ENCODE results near the gene PALLD.
A peak's percentile ranks its signal among the peaks of the same experiment; 100 is the strongest.
"Not testable (repeated sequence)": the region's sequence is repeated elsewhere in the genome, so short reads cannot be mapped to it uniquely, and the experiment has no call there.

The PALLD gene

DNA sequence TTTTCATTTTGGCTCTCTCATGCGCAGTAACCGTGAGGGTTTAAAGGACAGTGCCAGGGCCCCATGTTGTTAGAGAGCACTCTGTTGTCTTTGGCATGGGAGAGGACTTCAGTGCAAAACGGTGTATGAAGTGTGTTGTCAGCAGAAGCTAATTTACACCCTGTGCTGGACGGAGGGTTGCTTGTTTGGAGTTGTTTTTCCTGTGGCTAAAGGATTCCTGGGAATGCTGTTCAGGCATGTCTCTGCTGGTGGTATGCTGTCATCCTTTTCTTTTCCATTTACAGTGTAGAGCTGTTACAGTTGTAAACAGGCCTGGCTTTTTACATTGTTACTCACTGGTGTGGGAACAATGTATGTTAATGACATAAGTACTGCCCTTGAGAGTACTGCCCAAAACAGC, 306.9 kb downstream of the PALLD start:
- DNase-seq: no peak

DNA sequence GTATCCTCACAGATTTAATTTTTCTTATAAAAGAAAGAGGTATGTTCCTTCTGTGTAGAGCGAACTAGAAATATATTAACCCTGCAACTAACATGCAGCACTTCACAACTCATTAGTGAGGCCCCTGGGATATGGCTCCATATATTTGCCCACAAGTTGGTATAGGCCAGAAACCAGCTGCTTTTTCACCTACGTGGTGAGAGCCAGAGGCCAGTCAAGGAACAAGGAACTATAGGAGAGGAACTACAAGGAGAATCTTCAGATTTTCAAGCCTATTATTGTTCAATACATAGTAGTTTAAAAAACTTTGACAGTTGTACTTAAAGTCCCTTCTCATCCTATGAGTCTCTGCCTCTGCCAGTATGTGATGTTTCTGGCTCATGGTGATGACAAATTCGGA, 307.3 kb downstream of the PALLD start:
- DNase-seq: no peak

DNA sequence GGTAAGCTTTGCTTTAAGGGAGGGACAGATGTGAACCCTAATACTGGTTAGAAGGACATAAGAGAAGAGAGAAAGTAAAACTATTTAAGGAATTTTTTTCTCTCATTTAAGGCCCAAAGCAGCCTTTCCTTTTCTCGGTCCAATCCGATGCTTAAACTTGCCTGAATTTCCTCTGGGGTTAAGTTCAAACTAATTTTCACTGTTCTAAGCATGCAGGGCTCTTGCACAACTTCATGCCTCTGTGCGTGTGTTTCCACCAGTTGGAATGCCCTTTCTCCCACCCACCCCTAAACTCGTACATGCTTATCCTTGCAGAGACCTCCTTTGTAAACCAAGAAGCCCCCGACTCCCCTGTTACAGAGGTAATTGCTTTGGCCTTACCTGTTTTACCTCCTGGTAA, 308.5 kb downstream of the PALLD start:
- DNase-seq: no peak

DNA sequence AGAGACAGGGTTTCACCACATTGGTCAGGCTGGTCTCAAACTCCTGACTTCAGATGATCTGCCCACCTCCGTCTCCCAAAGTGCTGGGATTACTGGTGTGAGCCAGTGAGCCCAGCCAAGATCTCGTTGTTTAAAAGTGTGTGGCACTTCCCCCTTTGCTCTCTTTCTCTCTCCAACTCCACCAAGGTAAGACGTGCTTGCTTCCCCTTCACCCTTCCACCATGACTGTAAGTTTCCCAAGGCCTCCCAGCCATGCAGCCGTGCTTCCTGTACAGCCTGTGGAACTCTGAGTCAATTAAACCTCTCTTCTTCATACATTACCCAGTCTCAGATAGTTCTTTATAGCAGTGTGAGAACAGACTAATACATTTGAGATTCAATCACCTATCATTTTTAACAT, 309.4 kb downstream of the PALLD start:
- DNase-seq: not testable (repeated sequence)

DNA sequence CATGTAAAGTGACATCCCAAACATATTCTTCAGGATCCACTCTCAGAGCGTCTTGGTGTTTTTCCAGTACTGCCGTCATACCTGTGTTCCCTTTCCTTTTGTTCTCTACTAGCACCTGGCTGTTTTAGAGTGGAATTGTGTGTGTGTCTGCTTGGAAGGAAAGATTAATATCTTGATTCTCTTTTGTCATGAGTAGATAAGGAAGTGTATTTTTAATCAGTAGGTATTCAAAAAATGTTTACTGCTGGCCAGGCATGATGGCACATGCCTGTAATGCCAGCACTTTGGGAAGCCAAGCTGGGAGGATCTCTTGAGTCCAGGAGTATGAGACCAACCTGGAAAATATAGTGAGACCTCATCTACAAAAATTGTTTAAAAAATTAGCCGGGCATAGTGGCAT, 314.4 kb downstream of the PALLD start:
- DNase-seq: no peak

DNA sequence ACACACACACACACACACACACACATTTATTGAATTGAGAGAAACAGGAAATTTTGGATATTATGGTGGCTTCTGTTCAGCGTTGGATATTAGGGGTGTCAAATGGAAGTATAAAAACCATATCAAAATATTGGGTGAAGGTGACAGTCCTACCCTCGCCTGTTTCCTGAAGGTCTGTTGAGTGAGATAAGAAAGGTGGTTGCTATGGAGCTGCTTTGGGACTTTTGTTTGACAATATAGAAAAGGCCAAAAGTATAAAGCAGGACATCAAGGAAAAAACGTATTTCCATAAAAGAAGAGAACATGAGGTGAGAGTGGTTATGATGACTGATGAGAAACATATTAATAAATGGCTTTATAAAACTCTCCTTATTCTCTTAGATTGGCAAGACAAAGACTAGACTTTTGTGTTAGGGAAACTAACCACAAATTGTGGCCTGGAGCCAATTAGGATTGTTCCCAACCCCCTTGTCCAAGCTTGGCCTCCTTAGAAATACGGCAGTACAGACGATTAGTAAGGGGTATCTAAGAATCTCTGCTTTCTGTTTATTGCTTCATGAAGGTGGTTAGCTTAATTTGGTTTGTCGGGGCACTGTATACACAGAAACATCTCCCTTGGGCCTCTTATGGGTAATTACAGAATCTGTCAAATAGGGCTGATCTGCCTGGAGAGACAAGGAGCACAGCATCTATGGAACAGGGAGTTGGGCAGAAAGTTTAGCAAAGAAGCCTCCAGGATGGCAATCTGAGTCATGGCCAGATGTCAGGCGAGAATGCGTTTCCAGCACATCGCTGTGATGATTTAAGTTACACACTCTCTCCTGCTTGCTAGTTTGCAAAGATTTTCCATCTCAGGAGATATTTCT, 315.2 kb downstream of the PALLD start:
- no peak for DNase-seq

DNA sequence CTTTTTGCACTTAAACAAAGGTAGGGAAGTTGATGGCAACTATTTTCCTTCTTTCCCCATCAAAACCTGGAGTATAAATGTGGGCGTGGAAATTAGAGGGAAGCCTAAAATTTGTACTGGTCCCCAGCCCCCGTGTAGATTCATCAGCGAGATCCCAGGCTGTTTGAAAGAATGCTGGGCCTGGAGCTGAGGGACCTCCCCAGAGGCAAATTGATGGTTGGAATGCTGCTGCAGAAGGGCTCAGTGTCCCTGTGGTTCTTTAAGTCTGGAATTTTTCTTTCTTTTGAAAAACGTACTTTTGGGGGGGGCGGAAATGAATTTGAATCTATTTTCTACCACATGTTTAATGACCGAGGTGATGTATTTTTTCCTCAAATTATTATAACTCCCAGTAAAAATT, 316.0 kb downstream of the PALLD start:
- no peak for DNase-seq

DNA sequence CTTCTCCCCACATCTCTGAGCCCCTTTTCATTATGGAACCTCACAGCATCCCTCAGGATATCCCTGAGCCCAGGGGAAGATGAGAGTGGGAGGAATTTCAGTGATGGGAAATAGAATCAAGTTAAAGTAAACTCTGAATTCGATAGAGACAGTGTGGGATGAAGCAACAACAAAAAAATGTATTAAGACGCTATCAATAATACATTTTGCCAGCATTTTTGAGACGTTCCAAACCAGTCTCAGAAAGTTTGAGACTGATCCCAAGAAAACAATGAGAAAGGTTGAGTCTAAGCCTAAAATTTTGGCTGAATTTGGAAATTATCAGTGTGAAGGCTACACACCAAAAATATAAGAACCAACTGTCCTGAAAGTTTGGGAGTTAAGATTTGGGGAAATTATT, 317.0 kb downstream of the PALLD start:
- no peak for DNase-seq

DNA sequence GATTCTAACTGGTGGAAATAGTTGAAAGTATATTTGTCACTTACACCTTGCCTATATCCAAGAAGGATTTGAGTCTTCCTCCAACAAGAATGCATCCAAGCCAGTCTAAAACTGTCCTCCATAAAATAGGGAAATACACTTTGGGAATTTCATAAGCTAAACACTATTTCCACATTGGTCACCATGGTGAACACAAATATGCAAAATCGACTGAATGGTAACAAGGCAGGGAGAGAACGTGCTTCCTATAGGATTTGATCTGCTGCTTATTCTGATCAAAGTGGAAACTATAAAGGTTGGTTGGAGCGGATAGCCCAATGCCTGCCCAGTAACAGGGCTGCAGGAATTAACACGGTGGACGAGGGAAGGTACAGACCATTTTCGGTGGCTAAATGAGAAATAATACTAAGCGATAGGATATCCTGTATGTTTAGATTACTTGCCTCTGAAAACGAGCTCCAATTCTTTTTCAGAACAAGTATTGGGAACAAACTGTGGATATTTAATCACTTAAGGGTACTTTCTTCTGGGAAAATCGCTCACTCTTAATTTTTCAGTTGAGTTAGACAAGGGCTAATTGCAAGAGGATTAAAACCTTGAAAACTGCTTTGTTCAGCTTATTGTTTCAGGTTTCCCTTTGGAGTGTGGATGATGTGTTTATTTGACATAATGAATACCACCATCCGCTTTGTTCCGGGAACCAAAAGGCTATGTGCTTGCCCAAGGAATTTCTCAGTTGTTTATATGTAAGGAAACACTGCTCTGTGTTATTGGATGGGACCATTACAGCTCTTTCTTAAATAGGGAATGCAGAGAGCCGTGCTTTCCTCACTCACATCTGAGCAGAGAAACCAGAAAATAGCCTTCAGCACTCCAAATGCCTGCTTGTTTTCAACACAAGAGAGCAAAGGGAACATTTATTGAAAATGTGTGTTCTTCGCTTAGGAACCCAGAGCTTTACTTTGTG, 318.8 kb downstream of the PALLD start:
- no peak for DNase-seq

DNA sequence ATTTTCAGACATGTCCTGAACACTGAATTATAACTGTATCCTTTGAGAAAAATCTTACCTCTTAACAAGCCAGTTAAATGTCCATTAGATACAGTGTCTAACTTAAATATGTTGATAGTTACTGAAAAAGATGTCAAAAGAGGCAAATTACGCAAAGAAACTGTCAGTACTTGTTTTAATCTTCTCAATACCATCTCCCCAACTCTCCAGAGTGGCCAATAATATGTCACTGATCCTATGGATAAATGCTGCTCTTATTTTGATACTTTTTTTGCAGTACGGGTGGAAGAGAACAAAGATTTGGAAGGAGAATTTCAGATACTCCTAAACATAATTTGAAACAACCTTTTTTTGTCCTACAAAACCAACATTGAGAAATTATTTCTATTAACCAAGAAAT, 320.5 kb downstream of the PALLD start:
- no peak for DNase-seq

DNA sequence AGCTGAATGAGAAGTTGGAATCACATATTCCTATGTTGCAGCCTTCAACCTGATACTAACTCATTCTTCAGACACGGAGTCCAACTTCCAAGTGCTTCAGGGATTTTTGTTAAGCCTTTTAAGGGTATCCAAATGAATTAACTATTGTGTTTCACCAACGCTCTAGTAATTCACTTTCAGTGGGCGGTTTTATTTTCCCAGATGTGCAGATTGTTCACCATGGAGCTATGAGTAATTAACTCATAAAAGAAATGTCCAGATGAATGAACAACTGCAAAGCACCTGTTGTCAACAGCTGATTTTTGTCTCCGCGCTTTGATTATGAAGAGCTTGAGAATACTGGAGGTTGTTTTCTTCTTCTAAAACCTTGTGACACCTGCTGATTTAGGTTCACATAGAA, 325.6 kb downstream of the PALLD start:
- no peak for DNase-seq

DNA sequence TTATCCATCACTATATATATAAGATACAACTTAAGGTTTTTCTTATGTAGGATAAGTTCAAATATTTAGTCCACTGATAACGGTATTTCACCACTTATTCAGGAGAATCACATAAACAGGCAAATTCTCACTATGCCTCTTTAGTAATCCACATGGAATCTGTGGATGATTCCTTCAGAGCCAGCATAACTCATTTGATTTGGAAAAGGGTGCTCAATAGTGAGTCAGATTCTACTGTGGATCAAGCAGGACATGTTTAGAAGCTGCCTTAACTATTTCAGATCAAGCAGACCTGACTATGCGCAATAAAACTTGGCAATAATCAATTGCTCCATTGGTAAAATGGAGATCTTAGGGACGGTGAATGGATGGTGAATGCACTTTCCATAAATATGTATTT, 329.1 kb downstream of the PALLD start:
- DNase-seq: no peak

DNA sequence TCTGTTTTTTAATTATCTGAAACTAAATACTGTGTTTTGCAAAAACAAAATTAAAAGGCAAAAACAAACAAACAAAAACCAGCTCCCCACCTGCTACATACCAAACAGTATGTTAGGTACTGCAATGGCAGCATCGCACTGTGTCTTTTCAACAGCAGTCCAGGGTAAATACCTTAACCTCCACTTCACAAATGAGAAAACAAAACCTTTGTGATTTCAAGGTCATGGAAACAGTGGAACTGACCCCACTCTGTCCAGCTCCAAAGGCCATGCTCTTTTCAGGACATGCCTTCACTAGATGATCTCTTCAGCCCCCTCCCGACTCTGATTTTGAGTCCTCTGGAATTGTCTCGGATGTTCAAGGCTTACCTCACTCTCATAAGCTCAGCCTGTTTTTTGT, 329.8 kb downstream of the PALLD start:
- DNase-seq: no peak

DNA sequence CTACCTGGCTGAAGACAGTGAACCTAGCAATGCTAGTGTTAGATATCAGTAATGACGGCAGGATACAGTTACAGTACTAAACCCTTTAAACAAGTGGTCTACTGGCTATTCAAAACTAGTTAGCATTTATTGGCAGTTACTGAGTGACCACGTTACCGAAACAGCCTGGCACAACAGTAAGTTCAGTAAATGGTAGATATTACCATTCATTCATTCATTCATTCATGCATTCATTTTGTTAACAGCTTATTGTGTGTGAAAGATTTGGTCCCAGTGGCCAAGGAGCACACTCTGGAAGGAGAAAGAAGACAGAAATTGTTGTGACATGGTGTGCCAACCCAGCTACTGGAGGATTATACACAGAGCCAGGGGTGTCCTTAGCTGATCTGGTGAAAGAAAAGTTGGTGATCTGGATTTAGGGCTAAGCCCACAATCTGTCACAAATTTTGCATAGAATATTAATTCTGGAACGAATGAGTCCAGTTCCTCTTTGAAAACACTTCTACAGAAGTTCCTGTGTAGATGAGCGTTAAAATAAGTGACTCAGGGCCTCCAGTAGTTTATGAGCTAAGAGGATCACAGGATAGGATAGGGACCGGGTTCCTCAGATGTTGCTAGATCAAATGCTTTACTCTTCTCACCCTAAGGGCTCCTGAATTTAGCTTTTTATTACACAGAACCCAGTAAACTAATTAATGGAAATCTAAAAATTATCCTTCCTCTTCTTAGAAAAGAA, 334.1 kb downstream of the PALLD start:
- DNase-seq: no peak

DNA sequence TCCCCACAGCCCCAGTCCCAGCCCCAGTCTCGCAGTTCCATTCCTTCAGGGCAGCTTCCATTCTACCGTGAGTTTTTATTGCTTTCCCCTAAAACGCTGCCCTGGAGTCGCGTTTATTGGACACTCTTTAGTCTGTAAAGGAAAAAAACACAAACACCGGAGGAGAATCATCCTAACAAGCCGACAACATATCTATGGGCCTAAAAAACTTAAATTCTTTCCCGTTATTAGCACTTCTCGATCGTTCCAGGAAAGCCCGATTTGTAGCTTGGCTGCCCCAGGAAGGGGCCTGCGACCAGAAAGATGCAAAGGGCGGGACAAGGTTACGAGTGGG, 334.7 kb downstream of the PALLD start:
- no peak for DNase-seq

DNA sequence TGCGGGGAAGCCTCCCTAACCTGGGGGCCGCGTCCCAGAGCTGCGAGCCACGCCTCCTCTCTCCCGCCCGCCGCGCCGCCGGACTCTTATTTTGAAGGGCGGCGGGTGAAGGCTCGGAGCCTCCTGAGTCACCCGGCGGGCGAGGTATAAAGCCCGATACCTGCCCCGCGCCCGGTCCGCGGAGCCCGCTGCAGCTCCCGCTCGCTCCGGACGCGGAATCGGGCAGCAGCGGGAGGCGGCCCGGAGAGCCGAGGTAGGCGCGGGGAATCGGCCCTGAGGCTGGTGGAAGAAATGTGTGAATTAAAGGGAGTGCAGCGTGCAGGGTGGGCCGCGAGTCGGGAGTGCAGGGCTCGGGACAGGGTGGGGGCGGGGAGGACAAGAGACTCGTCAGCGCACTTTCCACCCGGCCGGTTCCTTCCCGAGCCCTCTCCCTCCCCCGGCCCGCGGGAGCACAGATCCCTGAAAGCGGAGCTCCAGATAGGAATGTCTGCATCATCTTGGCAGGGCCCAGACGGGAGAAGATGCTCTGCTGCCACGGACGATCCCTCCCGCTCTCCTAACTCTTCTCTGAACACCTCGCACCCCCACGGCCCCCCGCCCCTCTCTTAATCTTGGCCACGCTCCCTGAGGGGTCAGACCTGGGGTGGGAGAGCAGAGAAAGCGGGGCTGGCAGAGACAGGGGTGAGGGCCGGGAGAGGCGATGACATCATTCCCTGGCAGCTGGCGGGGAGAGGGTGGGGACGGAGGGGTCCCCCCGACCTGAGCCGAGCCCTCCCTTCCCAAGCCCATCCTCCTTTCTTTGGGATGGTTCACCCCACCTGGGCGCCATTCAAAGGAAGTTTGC, 335.3 kb downstream of the PALLD start:
- DNase-seq: peak; percentile 34

DNA sequence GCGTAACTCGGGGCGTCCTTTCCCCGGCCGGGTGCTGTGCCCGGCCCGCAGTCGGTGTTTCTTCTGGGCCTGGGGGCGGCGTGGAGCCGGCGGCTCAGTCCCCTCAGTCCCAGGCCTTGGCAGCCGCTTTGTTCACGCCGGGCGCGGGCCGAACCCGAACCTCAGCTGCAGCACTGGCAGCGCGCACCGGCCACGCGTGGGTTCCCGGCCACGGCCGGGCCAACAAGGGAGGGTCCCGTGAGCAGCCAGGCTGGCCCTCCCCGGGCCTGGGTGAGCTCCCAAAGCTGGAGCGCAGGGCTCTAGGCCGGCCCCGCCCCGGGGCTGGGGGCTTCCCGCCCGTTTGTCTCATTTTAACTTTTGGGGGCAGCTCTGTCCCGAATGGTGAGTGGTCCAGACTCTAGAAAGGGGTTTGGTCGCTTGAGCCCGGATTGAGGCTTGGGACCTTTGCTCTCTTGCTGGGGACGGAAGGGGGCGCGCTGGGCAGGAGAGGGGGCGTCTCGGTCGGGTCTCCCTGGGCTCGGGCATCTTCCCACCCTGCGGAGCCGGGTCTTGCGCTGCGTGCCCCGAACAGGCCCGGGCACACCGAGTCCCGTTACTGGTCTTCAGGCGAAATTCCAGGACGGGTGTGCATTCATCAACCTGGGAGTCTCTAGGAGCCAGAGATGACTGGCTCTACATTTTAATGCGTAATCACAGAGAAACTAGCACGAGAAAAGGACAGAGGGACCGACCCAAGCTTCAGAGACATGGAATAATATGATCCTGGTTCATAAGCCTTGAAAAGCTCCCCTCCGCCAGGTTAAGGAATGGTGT, 336.1 kb downstream of the PALLD start:
- no peak for DNase-seq

DNA sequence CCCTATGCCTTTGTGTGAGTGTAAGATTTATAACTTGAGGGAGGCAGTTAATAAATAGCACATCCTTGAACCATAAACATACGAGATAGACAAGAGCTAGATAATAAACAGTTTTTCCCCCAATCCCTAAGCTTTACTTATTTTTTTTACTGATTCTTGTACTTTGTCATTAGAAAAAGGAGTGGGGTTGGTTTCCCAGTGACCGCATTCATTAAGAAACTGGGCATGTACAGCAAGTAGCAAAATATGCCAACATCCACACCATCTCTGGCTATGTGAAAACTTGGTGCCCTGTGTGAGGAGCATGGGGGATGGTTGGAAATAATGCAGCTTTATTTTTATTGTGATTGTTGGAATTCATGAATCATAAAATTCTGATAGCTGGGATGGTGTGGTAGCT, 337.0 kb downstream of the PALLD start:
- DNase-seq: no peak

DNA sequence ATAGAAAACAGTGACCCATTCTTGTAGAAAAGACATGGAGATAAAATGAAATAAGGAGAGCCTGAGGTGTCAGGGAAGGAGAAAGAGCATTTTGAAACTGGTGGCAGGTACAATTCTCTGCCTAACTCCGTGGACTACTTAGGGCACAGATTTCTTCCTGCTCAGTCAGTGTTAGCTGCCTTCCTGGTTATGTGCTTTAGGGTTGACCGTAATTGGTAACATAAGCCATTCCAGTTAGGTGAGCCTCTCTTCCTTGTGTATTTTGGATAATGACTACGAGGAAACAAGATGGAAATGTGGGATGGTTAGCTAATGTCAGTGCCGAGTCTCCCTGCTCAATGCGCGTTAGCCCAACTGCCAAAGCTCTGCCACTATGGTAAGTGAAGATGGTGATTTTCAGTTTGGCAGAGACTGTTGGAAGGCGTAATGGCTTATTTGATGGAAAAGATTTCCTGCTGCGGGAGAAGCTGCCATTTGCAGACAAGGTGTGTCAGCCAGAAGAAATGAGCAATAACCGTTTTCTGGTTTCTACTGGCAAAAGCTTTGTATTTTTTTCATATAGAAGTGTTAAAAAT, 339.1 kb downstream of the PALLD start:
- DNase-seq: no peak

DNA sequence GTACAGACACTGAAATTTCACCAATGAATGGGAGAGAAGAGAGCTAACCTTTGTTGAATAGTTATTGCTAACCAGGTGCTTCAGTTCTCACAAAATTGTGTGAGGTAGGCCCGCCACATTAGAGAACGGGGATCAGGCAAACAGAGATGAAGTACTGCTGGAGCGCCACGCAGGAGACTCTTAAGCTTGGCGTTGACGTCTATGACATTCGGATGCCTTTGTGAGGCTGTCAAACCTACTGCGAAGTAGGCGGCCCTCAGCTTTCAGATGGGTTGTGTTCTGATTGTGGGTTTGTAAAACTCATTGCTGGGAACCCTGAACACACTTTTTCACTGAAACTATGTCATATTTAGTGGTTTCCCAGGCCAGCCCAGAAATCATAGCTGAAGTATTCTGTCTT, 339.6 kb downstream of the PALLD start:
- peak; percentile 1 for DNase-seq

DNA sequence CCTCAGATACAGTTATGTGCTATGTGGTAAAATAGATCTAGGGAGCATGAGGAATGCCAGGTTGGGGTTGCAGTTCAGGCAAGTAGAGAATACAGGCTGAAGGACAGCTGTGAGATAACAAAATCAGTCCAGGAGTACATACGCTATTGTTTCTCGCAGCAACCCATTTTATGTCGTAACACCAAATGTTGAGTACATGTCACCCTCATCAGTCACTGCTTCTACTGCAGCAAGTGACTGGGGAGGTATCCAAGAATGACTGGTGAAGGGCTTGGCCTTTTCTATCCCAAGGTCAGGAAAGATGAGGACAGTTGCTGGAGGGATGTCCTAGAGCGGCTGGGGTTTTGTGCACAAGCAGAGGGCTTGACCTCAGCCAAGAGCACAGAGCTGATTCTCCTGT, 341.1 kb downstream of the PALLD start:
- DNase-seq: no peak

All from central memory CD4-positive, alpha-beta T cell (primary cell).